Mucosa of descending colon (tissue), 3 donors: Measurements from ENCODE around the gene TMEM253. TPM values are rescaled to one million over a fixed set of nuclear protein-coding genes. Genes with fewer than 3 reads are reported as not detected.
A peak's percentile ranks its signal among the peaks of the same experiment; 100 is the strongest.

Experiments
- ATAC-seq: fragments of 200-7000 bp; cut with Tn5 transposase; one replicate; pipeline ENCODE4 v1.9.1; 2020; ENCODE audit warnings: mild to moderate bottlenecking, moderate library complexity
- DNase-seq, 3 donors: peaks; one replicate each; pipeline ENCODE4 v3.0.0-alpha.2; 2020
- H3K36me3 ChIP-seq: fragments of 200-600 bp; one replicate; pipeline ENCODE4 v1.8.0; 2021; ENCODE audit warnings: low read depth, mild to moderate bottlenecking
- H3K4me1 ChIP-seq: fragments of 200-600 bp; one replicate; pipeline ENCODE4 v1.8.0; 2021; ENCODE audit warnings: low read depth, mild to moderate bottlenecking
- H3K4me3 ChIP-seq: fragments of 200-600 bp; one replicate; pipeline ENCODE4 v1.8.0; 2021; ENCODE audit warnings: mild to moderate bottlenecking
- H3K9me3 ChIP-seq: fragments of 200-600 bp; one replicate; pipeline ENCODE4 v1.8.0; 2021; ENCODE audit warnings: mild to moderate bottlenecking
- intact Hi-C, 2 donors: fragments of 100-400 bp; cut with DNase I in 1 of 2; cut with micrococcal nuclease in 1 of 2; formaldehyde crosslinking; loops; one replicate each; pipeline versions ENCODE4 v1.11.0 to v1.11.1; 2022; cut with DNase I, micrococcal nuclease
- total RNA-seq, 3 donors: library from RNA; stranded (reverse); fragmentation: NEBNext Ultra II Directional in 2 of 3; extraction: Animal tissue kit (Norgen Biotek cat#: 25700) in 2 of 3; gene quantifications; one replicate each; pipeline versions ENCODE4 v1.2.1 to v1.2.4, GENCODE V29; 2021 to 2023
- TF ChIP-seq, protein P1 (sequence below): fragments of 200-600 bp; IDR thresholded peaks from one replicate; pipeline ENCODE4 v1.8.0; 2022; ENCODE audit warnings: antibody characterized with exemption, mild to moderate bottlenecking
- donor health status: DM: no; HTN: no; CAD: no; lungs with moderate emphysema.
- donor health status: DM: no; HTN: no; CAD: no.
- donor health status: DM: no; HTN: yes; CAD: no.

Gene TMEM253
- total RNA-seq, 3 donors from 2014 or later: 20.2 to 46.0 (median 43.9) TPM

DNA sequence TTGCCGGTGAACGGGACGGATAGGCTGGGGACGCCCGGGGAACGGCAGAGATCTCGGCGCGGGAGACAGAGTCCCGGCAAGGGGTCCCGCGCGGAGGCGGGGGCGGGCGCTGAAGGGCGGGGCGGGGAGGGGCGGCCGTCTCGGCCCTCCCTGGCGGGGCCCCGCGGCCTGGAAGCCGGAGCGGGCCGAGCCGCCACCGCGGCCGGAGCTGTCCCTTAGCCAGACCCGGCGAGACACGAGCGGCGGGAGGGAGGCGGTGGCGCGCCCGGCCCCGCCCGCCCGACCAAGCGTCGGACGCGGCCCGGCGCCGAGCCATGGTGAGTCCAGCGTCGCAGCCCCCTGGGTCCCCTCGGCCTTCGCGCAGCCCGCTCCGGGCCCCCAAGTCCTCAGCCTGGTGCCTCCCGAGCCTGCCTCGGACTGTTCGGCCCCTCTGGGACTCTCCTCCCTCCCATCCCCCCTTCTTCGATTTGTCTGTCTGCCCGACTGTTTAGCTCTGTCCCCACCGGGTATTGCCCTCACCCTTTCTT, 30.7 kb upstream of the TMEM253 start, which contains the start of gene ARHGEF40:
Gene ARHGEF40 (plus strand): TSS at position 222 of the 527 bp plus-strand sequence. CDS start 93 bp downstream, at position 315.
- peak within 1 kb of the TSS; percentile 48 for H3K4me3 ChIP-seq
- TF ChIP-seq, protein P1, sequence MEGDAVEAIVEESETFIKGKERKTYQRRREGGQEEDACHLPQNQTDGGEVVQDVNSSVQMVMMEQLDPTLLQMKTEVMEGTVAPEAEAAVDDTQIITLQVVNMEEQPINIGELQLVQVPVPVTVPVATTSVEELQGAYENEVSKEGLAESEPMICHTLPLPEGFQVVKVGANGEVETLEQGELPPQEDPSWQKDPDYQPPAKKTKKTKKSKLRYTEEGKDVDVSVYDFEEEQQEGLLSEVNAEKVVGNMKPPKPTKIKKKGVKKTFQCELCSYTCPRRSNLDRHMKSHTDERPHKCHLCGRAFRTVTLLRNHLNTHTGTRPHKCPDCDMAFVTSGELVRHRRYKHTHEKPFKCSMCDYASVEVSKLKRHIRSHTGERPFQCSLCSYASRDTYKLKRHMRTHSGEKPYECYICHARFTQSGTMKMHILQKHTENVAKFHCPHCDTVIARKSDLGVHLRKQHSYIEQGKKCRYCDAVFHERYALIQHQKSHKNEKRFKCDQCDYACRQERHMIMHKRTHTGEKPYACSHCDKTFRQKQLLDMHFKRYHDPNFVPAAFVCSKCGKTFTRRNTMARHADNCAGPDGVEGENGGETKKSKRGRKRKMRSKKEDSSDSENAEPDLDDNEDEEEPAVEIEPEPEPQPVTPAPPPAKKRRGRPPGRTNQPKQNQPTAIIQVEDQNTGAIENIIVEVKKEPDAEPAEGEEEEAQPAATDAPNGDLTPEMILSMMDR: no peak
- H3K36me3 ChIP-seq: no peaks in the 10 kb centered on the region
- intact Hi-C loops: no loop called here
- DNase-seq (peak in 2 of 3 donors; percentile 67 to 80), ATAC-seq (peak; percentile 56)
- H3K4me1 ChIP-seq: peaks cover 29% of the 10 kb centered on the region
- H3K9me3 ChIP-seq: no peaks in the 10 kb centered on the region

DNA sequence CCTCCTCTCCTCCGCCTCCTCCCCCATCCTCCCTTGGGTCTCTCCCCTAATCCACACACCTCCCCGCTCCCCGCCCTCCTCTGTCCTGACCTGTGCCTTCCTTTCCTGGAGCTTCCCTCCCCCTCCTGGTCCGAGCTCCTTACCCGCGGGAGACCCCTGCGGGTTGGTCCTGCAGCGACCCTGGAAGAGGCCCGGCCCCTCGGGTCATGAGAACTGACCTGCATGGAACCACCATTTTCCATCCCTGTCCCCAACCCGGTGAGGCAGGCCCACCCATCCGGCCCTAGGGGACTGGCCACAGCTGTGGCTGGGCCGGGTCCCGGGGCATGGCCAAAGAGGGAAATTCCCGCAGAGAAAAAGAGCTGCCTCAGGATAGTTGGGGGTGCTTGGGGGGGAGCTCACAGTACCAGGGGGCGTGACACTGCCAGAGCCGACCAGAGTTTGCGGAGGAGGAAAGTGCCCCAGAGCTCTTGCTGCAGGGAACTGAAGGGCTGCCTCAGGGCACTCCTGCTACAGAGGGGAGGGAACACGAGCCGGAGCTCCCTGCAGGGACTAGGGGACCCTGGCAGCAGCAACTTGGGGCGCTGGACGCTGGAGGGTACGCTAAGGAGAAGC, 30.1 kb upstream of the TMEM253 start:
- DNase-seq (peak; percentile 78 to 84 (median 79)), ATAC-seq (peak; percentile 50)
- no peaks in the 10 kb centered on the region for H3K9me3 ChIP-seq
- no peaks in the 10 kb centered on the region for H3K36me3 ChIP-seq
- intact Hi-C loops: no loop called here
- H3K4me3 ChIP-seq: peak overlapping the region; percentile 48
- peaks cover 29% of the 10 kb centered on the region for H3K4me1 ChIP-seq
- TF ChIP-seq, protein P1: no peak

DNA sequence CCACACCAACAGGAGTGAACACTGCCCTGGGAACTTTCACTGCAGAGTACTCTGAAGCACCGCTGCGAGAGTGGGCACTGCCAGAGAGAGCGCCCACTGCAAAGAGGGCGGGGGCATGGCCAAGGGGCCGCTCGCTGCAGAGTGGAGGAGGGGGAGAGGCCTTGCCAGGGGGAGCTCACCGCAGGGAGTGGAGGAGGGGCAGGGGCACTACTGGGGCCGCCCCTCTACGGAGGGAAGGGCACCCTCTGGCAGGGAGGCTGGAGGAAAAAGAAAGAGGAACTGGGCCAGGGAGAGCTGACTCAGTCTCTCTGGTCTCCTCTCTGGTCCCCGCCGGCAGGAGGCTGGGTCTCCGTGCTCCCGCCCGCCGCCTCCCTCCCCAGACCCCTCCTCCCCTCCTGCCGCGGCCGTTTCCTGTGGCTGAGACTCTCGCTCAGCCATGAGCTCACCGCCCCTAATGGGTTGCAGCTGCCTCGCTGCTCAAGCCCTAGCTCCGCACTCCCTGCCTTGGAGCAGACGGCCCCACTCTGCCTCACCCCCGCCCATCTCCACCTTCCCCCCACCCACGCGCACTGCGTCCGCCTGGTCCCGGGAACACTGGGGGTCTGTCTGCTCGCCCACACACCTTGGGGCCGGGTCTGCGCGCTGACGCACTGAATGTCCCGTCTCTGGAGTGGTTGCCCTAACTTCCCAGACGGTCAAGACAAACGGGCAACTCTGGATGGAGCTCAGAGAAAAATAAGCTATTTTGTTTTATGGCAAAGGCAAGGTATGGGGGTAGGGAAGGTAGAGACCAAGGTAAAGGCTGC, 29.4 kb upstream of the TMEM253 start:
- ATAC-seq (peak; percentile 58), DNase-seq (peak; percentile 80 to 90 (median 85))
- no peaks in the 10 kb centered on the region for H3K9me3 ChIP-seq
- TF ChIP-seq, protein P1: no peak
- no peaks in the 10 kb centered on the region for H3K36me3 ChIP-seq
- peaks cover 29% of the 10 kb centered on the region for H3K4me1 ChIP-seq
- peak overlapping the region; percentile 48 for H3K4me3 ChIP-seq
- intact Hi-C loops: no loop called here

DNA sequence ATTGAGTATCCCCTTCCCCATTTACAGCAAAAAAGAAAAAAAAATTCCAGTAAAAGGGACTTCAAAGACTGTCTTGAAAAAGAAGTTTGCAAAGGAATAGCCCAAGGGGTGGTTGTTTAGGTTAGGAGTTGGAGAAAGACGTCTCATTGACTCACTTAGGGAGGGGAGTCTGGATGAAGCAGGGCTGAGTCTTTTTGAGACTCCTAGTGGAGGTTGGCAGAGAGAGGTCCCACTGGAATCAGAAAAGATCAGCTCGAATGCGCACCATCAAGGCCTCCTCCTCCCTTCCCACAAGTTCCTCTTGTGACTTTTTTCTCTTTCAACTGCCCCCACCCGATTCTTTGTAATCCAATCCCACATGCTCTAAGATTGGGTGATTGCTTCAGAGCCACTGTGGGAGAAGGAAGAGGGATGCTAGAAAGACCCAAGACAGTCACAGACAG, 28.8 kb upstream of the TMEM253 start:
- H3K4me3 ChIP-seq: no peak overlapping the region
- peak in 1 of 3 donors; percentile 25 for DNase-seq
- H3K36me3 ChIP-seq: no peaks in the 10 kb centered on the region
- H3K9me3 ChIP-seq: no peaks in the 10 kb centered on the region
- TF ChIP-seq, protein P1: no peak
- H3K4me1 ChIP-seq: peaks cover 29% of the 10 kb centered on the region
- no peak for ATAC-seq
- intact Hi-C loops: no loop called here

DNA sequence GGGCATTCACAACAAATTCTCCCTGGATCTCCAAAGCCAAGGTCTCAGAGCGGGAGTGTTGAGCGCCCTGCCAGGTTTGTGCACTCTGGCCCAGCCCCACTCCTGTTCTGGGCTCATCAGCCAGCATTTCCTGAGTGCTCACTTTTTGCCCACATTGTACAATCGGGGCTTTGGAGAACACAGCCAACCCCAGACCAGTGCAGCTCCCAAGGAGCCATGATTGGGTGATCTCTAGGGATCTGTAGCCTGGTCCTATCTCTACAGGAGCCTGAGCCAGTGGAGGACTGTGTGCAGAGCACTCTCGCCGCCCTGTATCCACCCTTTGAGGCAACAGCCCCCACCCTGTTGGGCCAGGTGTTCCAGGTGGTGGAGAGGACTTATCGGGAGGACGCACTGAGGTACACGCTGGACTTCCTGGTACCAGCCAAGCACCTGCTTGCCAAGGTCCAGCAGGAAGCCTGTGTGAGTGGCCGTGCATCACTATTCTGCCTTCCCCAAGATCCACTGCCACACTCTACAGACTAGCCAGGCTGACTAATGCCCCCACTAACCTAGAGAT, 28.0 kb upstream of the TMEM253 start:
- Histone ChIP-seq H3K4me1 (peaks cover 29% of the 10 kb centered on the region), H3K9me3 (no peaks in the 10 kb centered on the region), H3K36me3 (no peaks in the 10 kb centered on the region), H3K4me3 (no peak overlapping the region)
- TF ChIP-seq, protein P1: no peak
- DNase-seq (peak; percentile 66 to 83 (median 72)), ATAC-seq (peak; percentile 53)
- intact Hi-C loops: no loop called here
